GM12872 (cell line): ENCODE measurements around the gene KLHL8.
A peak's percentile ranks its signal among the peaks of the same experiment; 100 is the strongest.

Source experiments
- CTCF ChIP-seq: IDR thresholded peaks from 3 replicates; pipeline ENCODE4 v1.5.1; 2011; ENCODE audit warnings: low read depth, mild to moderate bottlenecking, low read length, moderate library complexity; ENCODE audit not compliant: insufficient read depth

The KLHL8 gene

DNA sequence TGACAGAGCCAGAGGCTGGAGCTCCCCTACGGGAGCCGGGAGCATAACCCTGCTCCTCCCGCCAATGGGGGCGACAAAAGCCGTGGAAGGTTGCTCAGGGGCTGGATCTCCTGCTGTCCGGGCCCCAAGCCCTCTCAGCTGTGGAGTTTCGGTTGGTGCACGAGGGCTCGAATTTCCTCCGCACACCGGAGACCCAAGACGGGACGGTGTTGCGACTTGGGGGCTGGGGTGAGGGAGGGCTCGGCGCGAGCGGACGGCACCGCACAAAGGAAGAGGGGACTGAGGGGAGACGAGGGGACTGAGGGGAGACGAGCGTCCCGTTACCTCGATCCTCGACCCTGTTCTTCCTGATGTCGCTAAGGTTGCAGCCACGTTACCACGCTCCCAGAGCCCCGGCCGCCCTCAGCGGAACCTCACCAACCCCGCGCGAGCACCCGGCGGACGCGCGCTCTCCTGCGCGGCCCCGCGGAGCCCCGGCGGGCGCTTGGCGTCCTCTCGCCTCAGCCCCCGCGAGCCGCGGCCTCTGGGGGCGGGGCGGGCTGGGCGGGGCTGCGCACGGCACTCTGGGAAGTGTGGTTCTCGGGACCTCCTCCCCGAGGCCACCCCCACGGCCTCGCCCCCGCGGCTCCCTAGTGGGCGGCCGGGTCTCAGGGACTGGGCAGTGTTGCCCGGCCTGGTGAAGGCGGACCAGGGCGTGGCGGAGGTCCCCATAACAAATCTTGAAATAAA, at the start of gene KLHL8:
Gene KLHL8 (minus strand): TSS at position 525 of the 729 bp plus-strand sequence. CDS start 25,079 bp downstream, outside the sequence.
- TF ChIP-seq CTCF, result peak; percentile 26; the same call in 2 of the 3 replicates

DNA sequence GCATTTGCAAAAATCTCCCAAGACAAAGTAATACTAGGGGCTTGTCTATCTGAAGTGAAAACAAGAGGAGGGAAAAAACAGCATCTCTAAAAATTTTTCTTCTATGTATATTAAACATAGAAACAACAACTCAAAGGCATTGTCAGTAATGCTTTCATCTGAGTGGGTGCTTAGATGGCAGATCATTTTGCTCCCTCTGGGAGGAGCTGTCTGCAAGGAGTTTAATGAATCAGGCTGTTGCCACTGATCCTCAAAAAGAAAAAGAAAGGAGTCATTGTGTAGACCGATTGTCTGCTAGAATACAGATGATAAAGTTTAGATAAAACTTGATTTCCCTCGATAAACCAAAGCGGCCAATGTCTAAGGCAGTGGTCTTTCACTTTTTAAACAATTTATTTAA, 49.7 kb upstream of the KLHL8 start:
- TF ChIP-seq CTCF, result peak; percentile 25; the same call in 2 of the 3 replicates

- no peak for TF ChIP-seq CTCF
Measured at GRCh38 chr4:87268411-87268810, 48.0 kb upstream of the KLHL8 start.

- TF ChIP-seq CTCF, result no peak
Measured at GRCh38 chr4:87266986-87267385, 46.6 kb upstream of the KLHL8 start.

DNA sequence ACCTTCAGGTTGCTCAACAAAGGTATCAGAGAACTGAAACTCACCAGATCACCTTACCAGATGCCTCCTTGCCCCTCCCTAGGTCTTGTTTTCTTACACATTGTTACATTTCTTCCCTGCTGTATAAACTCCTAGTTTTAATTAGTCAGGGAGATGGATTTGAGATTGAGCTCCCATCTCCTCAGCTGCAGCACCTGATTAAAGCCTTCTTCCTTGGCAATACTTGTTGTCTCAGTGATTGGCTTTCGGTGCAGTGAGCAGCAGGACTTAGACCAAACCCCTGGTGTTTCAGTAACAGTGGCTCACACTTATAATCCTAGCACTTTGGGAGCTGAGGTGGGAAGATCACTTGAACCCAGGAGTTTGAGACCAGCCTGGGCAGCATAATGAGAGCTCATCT, 42.5 kb upstream of the KLHL8 start:
- TF ChIP-seq CTCF, result no peak

DNA sequence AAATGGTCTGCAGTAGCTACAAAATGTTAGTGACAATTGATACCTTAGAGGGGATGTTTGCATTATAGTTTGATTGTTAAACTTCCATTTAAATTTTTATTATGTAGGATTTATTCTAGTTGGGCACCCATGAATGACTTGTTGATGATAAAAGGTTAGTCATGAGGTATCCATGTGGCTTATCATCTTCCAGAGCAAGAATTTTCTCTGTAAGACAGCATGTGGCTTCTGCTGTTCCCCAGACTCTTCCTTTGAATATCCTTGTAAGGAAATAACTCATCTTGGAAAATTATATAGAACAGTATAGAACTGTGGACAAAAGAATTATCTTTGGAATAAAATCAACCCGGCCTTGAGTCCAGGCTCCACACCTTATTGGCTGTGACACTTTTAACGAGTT, 40.1 kb upstream of the KLHL8 start:
- no peak for TF ChIP-seq CTCF

GRCh38 chr4:87258677-87259076, 38.3 kb upstream of the KLHL8 start:
- no peak for TF ChIP-seq CTCF
